Fibroblast of pulmonary artery (primary cell): ENCODE data around the gene SMIM13.

Experiments
- DNase-seq: peaks from one replicate; pipeline ENCODE4 v3.0.0-alpha.2; 2010; ENCODE audit warnings: low read depth
- H3K4me3 ChIP-seq: replicated peaks from 2 replicates; pipeline ENCODE4 v1.5.1; 2011; ENCODE audit warnings: low read depth, mild to moderate bottlenecking, control low read depth, low read length, moderate library complexity
- TF ChIP-seq, protein P1 (sequence below): IDR thresholded peaks from 2 replicates; pipeline ENCODE4 v1.5.1; 2011; ENCODE audit warnings: mild to moderate bottlenecking, control low read depth, low read length, inconsistent platforms; ENCODE audit errors: missing control alignments

The SMIM13 gene

DNA sequence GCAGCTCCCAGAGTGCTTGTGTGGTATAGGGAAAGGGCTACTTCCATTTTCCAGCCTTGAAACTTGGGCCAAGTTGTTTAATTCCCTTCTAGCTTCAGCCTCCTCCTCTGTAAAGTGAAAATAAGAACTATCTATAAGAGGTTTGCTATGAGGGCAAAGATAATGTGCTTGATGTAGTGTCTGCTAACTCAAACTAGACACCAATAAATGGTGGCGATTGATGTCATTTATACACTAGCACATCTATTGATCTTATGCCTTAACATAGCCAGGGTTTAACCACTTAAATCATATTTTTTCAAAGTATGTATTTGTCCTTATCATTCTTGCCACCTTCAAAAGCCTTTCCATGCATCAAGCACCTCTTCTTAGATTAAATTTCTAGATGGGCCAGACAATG lies 83.6 kb downstream of the SMIM13 start:
- DNase-seq = no peak
- TF ChIP-seq, protein P1, sequence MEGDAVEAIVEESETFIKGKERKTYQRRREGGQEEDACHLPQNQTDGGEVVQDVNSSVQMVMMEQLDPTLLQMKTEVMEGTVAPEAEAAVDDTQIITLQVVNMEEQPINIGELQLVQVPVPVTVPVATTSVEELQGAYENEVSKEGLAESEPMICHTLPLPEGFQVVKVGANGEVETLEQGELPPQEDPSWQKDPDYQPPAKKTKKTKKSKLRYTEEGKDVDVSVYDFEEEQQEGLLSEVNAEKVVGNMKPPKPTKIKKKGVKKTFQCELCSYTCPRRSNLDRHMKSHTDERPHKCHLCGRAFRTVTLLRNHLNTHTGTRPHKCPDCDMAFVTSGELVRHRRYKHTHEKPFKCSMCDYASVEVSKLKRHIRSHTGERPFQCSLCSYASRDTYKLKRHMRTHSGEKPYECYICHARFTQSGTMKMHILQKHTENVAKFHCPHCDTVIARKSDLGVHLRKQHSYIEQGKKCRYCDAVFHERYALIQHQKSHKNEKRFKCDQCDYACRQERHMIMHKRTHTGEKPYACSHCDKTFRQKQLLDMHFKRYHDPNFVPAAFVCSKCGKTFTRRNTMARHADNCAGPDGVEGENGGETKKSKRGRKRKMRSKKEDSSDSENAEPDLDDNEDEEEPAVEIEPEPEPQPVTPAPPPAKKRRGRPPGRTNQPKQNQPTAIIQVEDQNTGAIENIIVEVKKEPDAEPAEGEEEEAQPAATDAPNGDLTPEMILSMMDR = no peak
- no peak overlapping the region for H3K4me3 ChIP-seq

DNA sequence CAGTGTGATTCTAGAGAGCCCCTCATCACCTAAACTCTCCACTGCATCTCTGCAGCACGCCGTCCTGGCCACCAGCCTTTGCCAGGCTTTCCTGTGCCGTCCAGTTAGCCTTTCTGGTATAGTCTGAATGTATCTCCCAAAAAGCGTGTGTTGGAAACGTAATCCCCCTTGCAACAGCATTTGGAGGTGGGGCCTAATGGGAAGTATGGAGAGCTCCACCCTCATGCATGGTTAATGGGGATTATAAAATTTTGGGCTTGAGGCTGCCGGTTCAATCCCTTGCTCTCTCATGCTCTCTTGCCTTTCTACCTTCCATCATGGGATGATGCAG lies 85.4 kb downstream of the SMIM13 start:
- TF ChIP-seq, protein P1 = no peak
- H3K4me3 ChIP-seq = no peak overlapping the region
- DNase-seq = no peak

DNA sequence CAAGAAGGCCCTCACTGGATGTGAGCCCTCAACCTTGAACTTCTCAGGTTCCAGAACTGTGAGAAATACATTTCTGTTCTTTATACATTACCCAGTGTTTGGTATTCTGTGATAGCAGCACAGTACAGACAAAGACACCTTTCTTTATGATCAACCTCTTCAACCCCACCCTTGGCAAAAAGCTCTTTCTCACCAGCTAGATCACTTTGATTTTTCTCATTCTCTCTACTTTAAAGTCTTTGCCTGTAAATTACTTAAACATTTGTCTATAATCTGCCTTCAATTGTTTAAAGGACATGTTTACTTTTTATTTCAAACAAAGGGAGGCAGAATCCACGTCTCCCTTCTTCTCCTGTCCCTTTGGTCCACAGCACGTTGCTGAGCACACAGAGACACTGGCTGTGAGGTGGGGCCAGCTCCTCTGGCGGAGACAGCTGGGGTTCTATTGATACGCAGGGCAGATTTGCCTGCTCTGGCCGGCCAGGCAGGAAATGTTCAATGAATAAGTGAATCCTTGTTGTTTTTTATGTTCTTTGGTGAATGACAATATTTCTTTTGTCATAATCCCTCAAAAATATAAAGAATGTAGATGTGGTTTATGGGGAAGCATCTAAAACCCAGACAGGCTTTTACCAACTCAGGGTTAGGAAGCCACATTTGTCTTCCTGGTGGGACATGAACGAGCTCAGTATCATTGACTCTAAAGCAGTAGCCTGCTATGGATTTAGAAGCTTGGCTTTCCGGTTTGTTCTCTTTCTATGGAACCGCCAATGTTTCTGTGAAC lies 86.0 kb downstream of the SMIM13 start:
- no peak for DNase-seq
- no peak overlapping the region for H3K4me3 ChIP-seq
- TF ChIP-seq, protein P1 = no peak

DNA sequence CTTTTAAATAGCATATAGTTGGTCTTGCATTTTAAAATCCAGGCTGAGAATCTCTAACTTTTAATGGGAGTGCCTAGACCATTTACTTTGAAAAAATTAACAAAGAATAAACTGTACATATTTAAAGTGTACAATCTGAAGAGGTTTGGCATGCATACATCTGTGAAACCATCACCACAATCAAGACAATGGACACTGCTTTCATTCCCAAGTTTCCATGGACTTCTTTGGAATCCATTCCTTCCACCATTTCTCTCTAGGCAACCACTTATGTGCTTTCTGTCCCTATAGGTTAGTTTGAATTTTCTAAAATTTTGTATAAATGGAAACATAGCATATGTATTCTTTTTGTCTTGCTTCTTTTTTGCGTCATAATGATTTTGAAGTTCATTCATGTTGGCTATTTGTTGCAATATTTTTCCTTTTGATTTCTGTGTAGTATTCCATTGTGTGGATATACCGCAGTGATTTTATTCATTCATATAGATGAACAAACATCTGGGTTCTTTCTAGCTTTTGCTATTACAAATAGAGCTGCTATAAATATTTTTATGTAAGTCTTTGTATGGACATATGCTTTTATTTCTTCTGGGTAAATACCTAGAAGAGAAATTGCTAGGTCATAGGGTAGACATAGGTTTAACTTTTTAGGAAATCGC lies 88.0 kb downstream of the SMIM13 start:
- DNase-seq = no peak
- no peak overlapping the region for H3K4me3 ChIP-seq
- TF ChIP-seq, protein P1 = no peak

DNA sequence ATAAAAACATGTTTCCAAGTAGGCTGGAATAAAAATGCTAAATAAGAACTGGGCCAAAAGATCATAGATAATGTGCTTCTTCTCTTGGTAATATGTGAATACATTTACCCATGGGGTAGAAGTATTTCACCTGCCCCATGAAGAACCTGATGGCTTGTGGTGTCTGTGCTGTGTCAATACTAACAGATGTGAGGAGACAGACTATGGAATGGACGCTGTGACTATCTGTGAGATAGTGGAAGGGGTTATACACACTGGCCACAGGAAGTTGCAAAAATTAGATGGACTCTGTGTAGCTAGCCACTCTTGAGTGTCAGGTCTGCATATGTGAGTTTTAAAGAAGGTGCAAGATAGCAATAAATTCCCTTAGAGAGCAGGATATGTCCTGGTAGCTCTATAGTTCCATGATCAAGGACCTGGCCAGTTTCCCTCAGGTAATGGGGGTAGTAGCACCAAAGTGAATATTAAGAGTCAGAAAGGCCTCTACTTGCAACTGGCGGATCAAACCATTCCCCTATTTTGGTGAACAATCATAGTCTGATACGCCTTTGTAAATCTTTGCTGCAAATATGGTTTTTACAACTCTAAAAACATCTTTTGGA lies 90.2 kb downstream of the SMIM13 start:
- no peak overlapping the region for H3K4me3 ChIP-seq
- DNase-seq = no peak
- TF ChIP-seq, protein P1 = no peak

DNA sequence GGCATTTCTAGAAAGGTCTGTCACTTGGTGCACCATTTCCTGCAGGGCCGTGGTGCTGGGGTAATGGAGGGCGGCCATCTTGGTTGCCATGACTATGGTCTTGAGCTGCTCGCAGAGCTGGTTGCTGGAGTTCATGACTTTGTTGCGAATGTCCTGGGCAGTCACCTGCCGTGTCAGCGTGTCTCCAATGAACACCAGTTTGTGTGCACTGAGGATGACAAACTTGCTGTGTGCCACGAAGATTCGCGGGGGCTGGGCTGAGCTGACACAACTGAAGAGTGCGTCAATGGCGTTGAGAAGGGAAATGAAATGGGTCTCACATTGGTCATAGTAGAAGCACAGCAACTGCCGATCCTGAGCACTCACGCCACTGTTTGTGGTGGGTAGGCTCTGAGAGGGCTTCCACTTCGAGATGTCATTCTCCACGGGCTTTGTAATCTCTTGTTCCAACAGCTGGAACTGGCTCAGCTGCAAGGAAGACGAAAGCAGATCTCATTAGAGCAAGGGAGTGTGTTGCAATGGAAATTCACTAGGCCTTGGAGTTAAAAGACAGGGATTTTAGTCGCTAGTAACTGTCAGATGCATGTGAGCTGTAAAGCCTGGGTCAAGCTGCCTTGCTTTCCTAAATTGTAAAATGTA lies 91.7 kb downstream of the SMIM13 start:
- no peak for DNase-seq
- TF ChIP-seq, protein P1 = no peak
- no peak overlapping the region for H3K4me3 ChIP-seq
